HG03354 (cell line): ENCODE measurements around the gene SLC25A42.

Source experiments
- ATAC-seq: cut with Tn5 transposase; IDR thresholded peaks from one replicate; pipeline ENCODE4 v1.9.1; 2021; ENCODE audit warnings: mild to moderate bottlenecking; ENCODE audit not compliant: unreplicated experiment, poor library complexity, severe bottlenecking

Gene SLC25A42

DNA sequence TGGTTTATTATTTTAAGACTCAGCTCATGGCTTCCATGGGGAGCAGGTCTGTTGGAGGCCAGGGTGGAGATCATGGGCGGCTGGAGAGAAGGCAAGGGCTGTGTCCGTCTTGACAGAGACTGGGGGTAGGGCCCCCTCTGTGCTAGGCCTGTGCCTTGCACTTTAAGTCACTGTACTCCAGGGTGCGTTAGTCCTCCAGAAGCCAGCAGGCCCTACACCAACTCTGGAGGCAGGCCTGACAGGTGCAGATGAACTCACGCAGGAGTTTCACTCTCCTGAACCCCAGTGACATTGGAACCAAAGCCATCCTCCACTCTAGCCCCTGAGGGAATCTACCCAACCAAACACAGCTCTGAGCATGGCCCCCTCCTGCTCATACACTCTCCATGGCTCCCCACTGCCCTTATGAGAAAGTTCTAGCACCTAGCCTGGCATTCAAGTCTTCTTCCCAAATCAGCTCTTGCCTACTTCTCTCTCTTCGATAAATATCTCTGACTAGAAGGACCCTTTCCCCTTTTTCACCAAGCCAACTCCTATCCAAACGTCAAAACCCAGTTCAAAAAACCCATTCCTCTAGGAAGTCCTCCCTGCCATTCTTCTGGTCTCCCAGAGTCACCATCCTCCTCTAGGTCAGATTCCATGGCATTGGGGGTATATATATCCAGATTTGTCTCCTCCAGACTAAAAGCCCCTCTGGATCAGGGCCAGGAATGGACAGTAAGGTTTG lies 91.1 kb downstream of the SLC25A42 start:
- no peak for ATAC-seq

- ATAC-seq, result peak; percentile 76
These were observed 91.9 kb downstream of the SLC25A42 start for GRCh38 chr19:19155495-19156219.

DNA sequence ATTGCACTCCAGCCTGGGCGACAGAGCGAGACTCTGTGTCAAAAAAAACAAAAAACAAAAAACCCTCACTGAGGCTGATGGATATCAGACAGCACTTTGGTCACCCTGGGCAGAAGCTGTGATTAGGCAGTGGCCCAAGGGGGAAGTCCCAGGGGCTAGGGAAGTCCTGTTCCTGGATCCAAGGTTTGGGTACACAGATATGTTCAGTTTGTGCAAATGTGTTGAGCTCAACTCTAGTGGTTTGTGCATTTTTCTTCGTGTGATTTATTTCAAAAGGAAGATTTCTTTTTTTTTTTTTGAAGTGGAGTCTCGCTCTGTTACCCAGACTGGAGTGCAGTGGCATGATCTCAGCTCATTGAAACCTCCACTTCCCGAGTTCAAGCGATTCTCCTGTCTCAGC lies 94.0 kb downstream of the SLC25A42 start:
- ATAC-seq, result no peak

GRCh38 chr19:19159534-19159933 lies 95.7 kb downstream of the SLC25A42 start:
- ATAC-seq, result no peak

- ATAC-seq, result no peak
These were observed 96.8 kb downstream of the SLC25A42 start for GRCh38 chr19:19160461-19161035.

- no peak for ATAC-seq
These were observed 98.7 kb downstream of the SLC25A42 start for GRCh38 chr19:19162495-19162894.
